ENCODE results near the gene INSC.
A peak's percentile ranks its signal among the peaks of the same experiment; 100 is the strongest.

INSC gene

GRCh38 chr11:15101072-15101709, 13.5 kb upstream of the INSC start:
- DNase-seq (ENCODE audit: extremely low read depth, low read depth), result peak; percentile 35
- peak; percentile 98 for TF ChIP-seq CTCF (IDR thresholded peaks at IDR 0.05; ENCODE audit: low read depth, low read length)

GRCh38 chr11:15104166-15104565, 10.6 kb upstream of the INSC start:
- DNase-seq (ENCODE audit: extremely low read depth, low read depth), result no peak

DNA sequence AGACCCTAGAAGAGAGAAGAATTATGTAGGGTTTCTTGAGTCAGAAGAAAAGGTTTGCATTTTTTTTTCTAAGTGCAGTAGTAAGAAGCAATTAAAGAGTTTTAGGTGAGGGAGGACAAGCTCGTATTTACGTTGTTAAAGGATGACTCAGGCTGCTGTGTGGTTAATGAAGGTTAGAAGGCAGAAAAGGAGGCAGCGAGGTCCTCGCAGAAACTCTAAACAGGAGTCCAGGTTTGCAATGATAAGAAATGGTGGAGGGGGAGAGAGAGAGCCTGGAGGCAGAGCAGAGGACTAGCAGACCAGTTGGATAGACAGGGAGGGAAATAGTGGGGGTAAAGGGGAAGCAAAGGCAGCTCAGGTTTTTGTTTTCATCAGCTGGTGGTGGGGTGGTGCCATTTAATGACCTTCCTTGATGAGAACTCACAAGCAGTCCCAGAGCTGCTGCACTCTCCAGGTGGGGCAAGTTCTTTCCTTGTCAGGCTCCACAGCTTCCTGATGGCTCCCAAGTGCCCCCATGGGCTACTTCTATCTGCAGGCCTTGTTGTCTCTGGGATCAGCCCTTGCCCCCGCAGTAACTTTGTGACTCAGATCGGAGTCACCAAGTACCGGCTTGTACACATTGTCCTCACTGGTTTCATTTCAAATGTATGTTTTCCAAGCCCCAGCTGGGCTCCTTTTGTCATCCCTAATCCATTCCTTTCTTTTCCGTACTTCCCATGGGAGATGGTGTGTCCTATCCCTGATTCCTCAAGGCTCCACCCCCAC, 8.3 kb upstream of the INSC start:
- DNase-seq (ENCODE audit: extremely low read depth, low read depth), result no peak
- no peak for TF ChIP-seq CTCF (IDR thresholded peaks at IDR 0.05; ENCODE audit: low read depth, low read length)

More at GRCh38 chr11:15104166-15104565, 10.6 kb upstream of the INSC start:
- TF ChIP-seq CTCF (IDR thresholded peaks at IDR 0.05; ENCODE audit: low read depth, low read length), result no peak

GRCh38 chr11:15107730-15108515, 6.8 kb upstream of the INSC start:
- DNase-seq (ENCODE audit: extremely low read depth, low read depth), result no peak
- TF ChIP-seq CTCF (IDR thresholded peaks at IDR 0.05; ENCODE audit: low read depth, low read length), result no peak

- TF ChIP-seq CTCF (IDR thresholded peaks at IDR 0.05; ENCODE audit: low read depth, low read length), result no peak
- DNase-seq (ENCODE audit: extremely low read depth, low read depth), result no peak
Measured at GRCh38 chr11:15108592-15109130, 6.1 kb upstream of the INSC start.

GRCh38 chr11:15109602-15110001, 5.1 kb upstream of the INSC start:
- DNase-seq (ENCODE audit: extremely low read depth, low read depth), result no peak
- TF ChIP-seq CTCF (IDR thresholded peaks at IDR 0.05; ENCODE audit: low read depth, low read length), result no peak
